ENCODE measurements around the gene ZBTB45.
"Not testable (repeated sequence)": the region's sequence is repeated elsewhere in the genome, so short reads cannot be mapped to it uniquely, and the experiment has no call there.

The ZBTB45 gene

GRCh38 chr19:58474997-58475713 is 44.5 kb downstream of the ZBTB45 start:
- no peak for DNase-seq

GRCh38 chr19:58474291-58474996 is 45.2 kb downstream of the ZBTB45 start:
- DNase-seq, result no peak

GRCh38 chr19:58473775-58474174 is 45.8 kb downstream of the ZBTB45 start:
- no peak for DNase-seq

GRCh38 chr19:58471736-58472135 is 47.9 kb downstream of the ZBTB45 start:
- no peak for DNase-seq

GRCh38 chr19:58470837-58471543 is 48.6 kb downstream of the ZBTB45 start:
- DNase-seq, result not testable (repeated sequence)

GRCh38 chr19:58469241-58470013 is 50.2 kb downstream of the ZBTB45 start:
- no peak for DNase-seq

GRCh38 chr19:58468216-58468839 is 51.3 kb downstream of the ZBTB45 start:
- peak; percentile 91 for DNase-seq

GRCh38 chr19:58466760-58467589 is 52.6 kb downstream of the ZBTB45 start, which contains the start of gene ZNF324:
Gene ZNF324 (plus strand): TSS chr19:58467080. CDS start chr19:58469186, 2,106 bp downstream.
- DNase-seq, result peak; percentile 99

- no peak for DNase-seq
Observed at GRCh38 chr19:58466089-58466759, 53.4 kb downstream of the ZBTB45 start.
